HepG2 (cell line): Measurements from ENCODE around the gene OR52I1. TPM values are rescaled to one million over a fixed set of nuclear protein-coding genes. Genes with fewer than 3 reads are reported as not detected.

Source experiments
- ATAC-seq: fragments of 200-7000 bp; cut with Tn5 transposase; 3 replicates; pipeline ENCODE4 v1.9.1; 2020; ENCODE audit warnings: mild to moderate bottlenecking, moderate library complexity
- BruUV-seq: library from RNA; stranded (reverse); fragments of 400-500 nt; replicated peaks from 2 replicates; lab custom pipeline; 2021; lab: Mats Ljungman, UMichigan
- CTCF ChIA-PET: fragments of 300-600 bp; formaldehyde crosslinking; extraction: SDS; loops from one replicate; lab custom pipeline; 2021; ENCODE audit warnings: low total read pairs, inconsistent platforms, low intra/inter-chr PET ratio; lab: Yijun Ruan, JAX
- POLR2A ChIA-PET: fragments of 350-600 bp; sonication (Branson Sonifier 250); formaldehyde crosslinking; loops from one replicate; lab custom pipeline; 2020; ENCODE audit warnings: antibody characterized with exemption, inconsistent platforms; lab: Yijun Ruan, JAX
- DNase-seq: peaks from one replicate; pipeline ENCODE4 v3.0.0-alpha.2; 2015; ENCODE audit warnings: low spot score
- FAIRE-seq: peaks from 3 replicates; lab custom pipeline; 2011; peaks lifted over from hg19 to GRCh38; lab: Jason Lieb, UNC
- H2AFZ ChIP-seq: one replicate; pipeline ENCODE4 v1.6.1; 2011; ENCODE audit warnings: low read length, inconsistent platforms
- H3K27ac ChIP-seq: fragments of 300-600 bp; 3 replicates; pipeline ENCODE4 v1.8.0; 2011; ENCODE audit warnings: mixed run types, mild to moderate bottlenecking, mixed read lengths, low read length, inconsistent platforms; ENCODE audit not compliant: insufficient read depth; ENCODE audit errors: extremely low read length
- H3K27me3 ChIP-seq, 2 experiments: fragments of 200-600 bp in 1 of 2; 2 replicates in 1 of 2; 3 replicates in 1 of 2; pipeline versions ENCODE4 v1.6.0 to v1.8.0; 2011; ENCODE audit warnings: low read length in 2 of 2, mild to moderate bottlenecking in 2 of 2, moderate library complexity in 2 of 2, inconsistent platforms in 1 of 2; ENCODE audit not compliant: insufficient read depth in 2 of 2, control insufficient read depth in 1 of 2
- H3K36me3 ChIP-seq, 2 experiments: fragments of 200-600 bp in 1 of 2; replicated peaks in 1 of 2; 2 replicates in 1 of 2; 3 replicates in 1 of 2; pipeline versions ENCODE4 v1.5.1 to v1.8.0; 2011; ENCODE audit warnings: low read length in 2 of 2, inconsistent platforms in 1 of 2; ENCODE audit not compliant: insufficient read depth in 2 of 2, control insufficient read depth in 1 of 2
- H3K4me1 ChIP-seq: 2 replicates; pipeline ENCODE4 v1.5.1; 2012; ENCODE audit warnings: low read length, inconsistent platforms; ENCODE audit not compliant: insufficient read depth
- H3K4me2 ChIP-seq: 2 replicates; pipeline ENCODE4 v1.6.0; 2011; ENCODE audit warnings: low read depth, low read length, inconsistent platforms
- H3K4me3 ChIP-seq, 3 experiments: fragments of 200-600 bp in 1 of 3; sonication (generic), shearing (Covaris generic) in 1 of 3; replicated peaks in 1 of 3; 2 replicates each; pipeline ENCODE4 v1.5.1; 2011 to 2016; ENCODE audit warnings: low read length in 3 of 3, inconsistent platforms in 2 of 3, low read depth in 2 of 3, mild to moderate bottlenecking in 2 of 3, control low read depth in 1 of 3, mixed read lengths in 1 of 3; ENCODE audit not compliant: insufficient read depth in 1 of 3
- H3K79me2 ChIP-seq: one replicate; pipeline ENCODE4 v1.6.1; 2011; ENCODE audit warnings: low read length, inconsistent platforms; ENCODE audit not compliant: insufficient read depth
- H3K9ac ChIP-seq: 2 replicates; pipeline ENCODE4 v1.6.0; 2011; ENCODE audit warnings: mild to moderate bottlenecking, low read depth, low read length, inconsistent platforms; ENCODE audit not compliant: insufficient read depth
- H3K9me3 ChIP-seq: 2 replicates; pipeline ENCODE4 v1.5.1; 2012; ENCODE audit warnings: mild to moderate bottlenecking, low read length
- H4K20me1 ChIP-seq: 2 replicates; pipeline ENCODE4 v1.6.0; 2011; ENCODE audit warnings: inconsistent platforms, mild to moderate bottlenecking, low read length, moderate library complexity; ENCODE audit not compliant: insufficient read depth
- NFIB ChIP-seq: sonication (generic); formaldehyde crosslinking; IDR thresholded peaks from 2 replicates; pipeline ENCODE4 v1.9.0; 2021; ENCODE audit warnings: missing genetic modification reagents, mild to moderate bottlenecking, borderline replicate concordance
- ZFAT ChIP-seq: sonication (generic); formaldehyde crosslinking; conservative IDR thresholded peaks from 2 replicates; pipeline ENCODE4 v1.8.1; 2023; ENCODE audit warnings: missing genetic modification reagents, inconsistent platforms
- ZFYVE20 ChIP-seq: sonication (generic); formaldehyde crosslinking; IDR thresholded peaks from 2 replicates; pipeline ENCODE4 v1.8.0; 2023; ENCODE audit warnings: low read depth, mild to moderate bottlenecking, moderate library complexity, missing genetic modification reagents, borderline replicate concordance
- ZNF337 ChIP-seq: sonication (generic); formaldehyde crosslinking; IDR thresholded peaks from 2 replicates; pipeline ENCODE4 v1.5.1; 2020; ENCODE audit warnings: missing genetic modification reagents, low read depth, mild to moderate bottlenecking, borderline replicate concordance
- ZNF446 ChIP-seq: sonication (generic); formaldehyde crosslinking; IDR thresholded peaks from 2 replicates; pipeline ENCODE4 v1.5.0; 2020; ENCODE audit warnings: mild to moderate bottlenecking, missing genetic modification reagents
- ZNF670 ChIP-seq: sonication (generic); formaldehyde crosslinking; IDR thresholded peaks from 2 replicates; pipeline ENCODE4 v1.8.0; 2022; ENCODE audit warnings: mild to moderate bottlenecking, missing genetic modification reagents, borderline replicate concordance
- ZSCAN20 ChIP-seq: sonication (generic); formaldehyde crosslinking; IDR thresholded peaks from 2 replicates; pipeline ENCODE4 v1.4.0; 2020; ENCODE audit warnings: missing genetic modification reagents, mild to moderate bottlenecking, borderline replicate concordance
- WGBS: methylation state at CpG from one replicate; pipeline ENCODE4 v1.1.6; 2017; ENCODE audit warnings: low lambda C conversion rate; 5-methylcytosine and 5-hydroxymethylcytosine counted together
- in situ Hi-C: cut with HindIII; loops from 2 replicates; pipeline ENCODE4 v1.10.0; 2017; ENCODE audit warnings: low pct_unique_long_range_greater_than_20kb; ENCODE audit not compliant: extremely low pct_ligation_motif_present
- intact Hi-C: fragments of 100-400 bp; cut with micrococcal nuclease; formaldehyde crosslinking; loops from one replicate; pipeline ENCODE4 v1.10.0; 2022; ENCODE audit not compliant: unreplicated experiment
- polyA plus RNA-seq, 8 experiments: library from polyadenylated mRNA; depleted of rRNA in 3 of 8; stranded (reverse) in 7 of 8; unstranded in 1 of 8; fragments of >200 nt; fragmentation: Illumina TruSeq in 4 of 8; extraction: Trizol in 4 of 8; gene quantifications; 2 replicates each; pipeline versions ENCODE4 v1.2.1 to v1.2.3, GENCODE V29; 2011 to 2016; ENCODE audit warnings: low read depth in 4 of 8, missing spikeins in 1 of 8, mixed read lengths in 1 of 8; ENCODE audit not compliant: insufficient read depth in 1 of 8
- total RNA-seq, 5 experiments: library from RNA; depleted of rRNA; stranded (reverse); fragments of >200 nt; fragmentation: Illumina TruSeq; extraction: Trizol; gene quantifications; 2 replicates each; pipeline ENCODE4 v1.2.3, GENCODE V29; 2016; ENCODE audit warnings: low read depth in 1 of 5
- TF ChIP-seq, protein P1 (sequence below): IDR thresholded peaks from 2 replicates; pipeline ENCODE4 v1.6.1; 2018; ENCODE audit warnings: missing genetic modification reagents
- TF ChIP-seq, protein P2 (sequence below): sonication (generic); formaldehyde crosslinking; IDR thresholded peaks from 2 replicates; pipeline ENCODE4 v1.5.1; 2020; ENCODE audit warnings: missing genetic modification reagents, mild to moderate bottlenecking, borderline replicate concordance
- TF ChIP-seq, protein P3 (sequence below): sonication (generic); formaldehyde crosslinking; IDR thresholded peaks from 2 replicates; pipeline ENCODE4 v1.4.0; 2020; ENCODE audit warnings: missing genetic modification reagents
- TF ChIP-seq, protein P4 (sequence below): sonication (generic); formaldehyde crosslinking; IDR thresholded peaks from 2 replicates; pipeline ENCODE4 v1.5.0; 2020; ENCODE audit warnings: mild to moderate bottlenecking, missing genetic modification reagents, borderline replicate concordance

The OR52I1 gene
- total and polyA plus RNA-seq, 2 of the 13 experiments (the other 11 are each of a cell fraction or from before 2014, with no cell fraction given): not detected

DNA sequence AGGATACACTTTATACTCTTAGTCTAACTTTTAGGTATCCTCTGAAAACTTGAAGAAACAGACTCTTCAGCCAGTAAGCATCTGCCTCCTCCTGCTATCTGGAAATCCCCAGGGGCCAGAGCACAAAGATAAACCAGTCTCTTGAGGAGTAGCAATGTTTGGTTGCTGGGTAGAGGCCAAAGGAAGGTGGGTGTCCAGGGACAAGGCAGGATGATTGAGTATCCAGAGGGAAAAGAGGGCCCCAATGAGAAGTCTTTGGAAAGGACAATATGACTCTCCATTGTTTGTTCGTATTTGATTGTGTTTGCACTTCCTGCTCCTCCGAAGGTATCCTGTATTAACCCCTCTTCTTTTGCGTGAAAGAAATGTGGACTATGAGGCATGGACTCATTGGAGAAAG is 4.8 kb upstream of the OR52I1 start:
- Histone ChIP-seq H2AFZ (no peak overlapping the region), H3K27me3 (no peaks in the 10 kb centered on the region), H4K20me1 (no peaks in the 10 kb centered on the region), H3K4me3 (no peak overlapping the region), H3K79me2 (no peaks in the 10 kb centered on the region), H3K36me3 (no peaks in the 10 kb centered on the region), H3K4me1 (no peaks in the 10 kb centered on the region), H3K27ac (no peak overlapping the region), H3K9ac (no peak overlapping the region), H3K4me2 (no peak overlapping the region), H3K9me3 (no peaks in the 10 kb centered on the region)
- POLR2A ChIA-PET: no interaction called here
- in situ Hi-C loops: no loop called here
- no peak for ATAC-seq
- 2% methylated on average over 3 of the region's 3 CpGs for WGBS
- BruUV-seq: no TSS peak
- intact Hi-C loops: no loop called here
- no peak for FAIRE-seq
- CTCF ChIA-PET: no interaction called here
- no peak for DNase-seq
- TF ChIP-seq, protein P1, sequence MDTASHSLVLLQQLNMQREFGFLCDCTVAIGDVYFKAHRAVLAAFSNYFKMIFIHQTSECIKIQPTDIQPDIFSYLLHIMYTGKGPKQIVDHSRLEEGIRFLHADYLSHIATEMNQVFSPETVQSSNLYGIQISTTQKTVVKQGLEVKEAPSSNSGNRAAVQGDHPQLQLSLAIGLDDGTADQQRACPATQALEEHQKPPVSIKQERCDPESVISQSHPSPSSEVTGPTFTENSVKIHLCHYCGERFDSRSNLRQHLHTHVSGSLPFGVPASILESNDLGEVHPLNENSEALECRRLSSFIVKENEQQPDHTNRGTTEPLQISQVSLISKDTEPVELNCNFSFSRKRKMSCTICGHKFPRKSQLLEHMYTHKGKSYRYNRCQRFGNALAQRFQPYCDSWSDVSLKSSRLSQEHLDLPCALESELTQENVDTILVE (CRISPR knock-in tag): no peak
- TF ChIP-seq, protein P2, sequence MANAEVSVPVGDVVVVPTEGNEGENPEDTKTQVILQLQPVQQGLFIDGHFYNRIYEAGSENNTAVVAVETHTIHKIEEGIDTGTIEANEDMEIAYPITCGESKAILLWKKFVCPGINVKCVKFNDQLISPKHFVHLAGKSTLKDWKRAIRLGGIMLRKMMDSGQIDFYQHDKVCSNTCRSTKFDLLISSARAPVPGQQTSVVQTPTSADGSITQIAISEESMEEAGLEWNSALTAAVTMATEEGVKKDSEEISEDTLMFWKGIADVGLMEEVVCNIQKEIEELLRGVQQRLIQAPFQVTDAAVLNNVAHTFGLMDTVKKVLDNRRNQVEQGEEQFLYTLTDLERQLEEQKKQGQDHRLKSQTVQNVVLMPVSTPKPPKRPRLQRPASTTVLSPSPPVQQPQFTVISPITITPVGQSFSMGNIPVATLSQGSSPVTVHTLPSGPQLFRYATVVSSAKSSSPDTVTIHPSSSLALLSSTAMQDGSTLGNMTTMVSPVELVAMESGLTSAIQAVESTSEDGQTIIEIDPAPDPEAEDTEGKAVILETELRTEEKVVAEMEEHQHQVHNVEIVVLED (CRISPR knock-in tag): no peak
- no peak for TF ChIP-seq ZNF337 (CRISPR knock-in tag)
- TF ChIP-seq ZNF446 (CRISPR knock-in tag): no peak
- no peak for TF ChIP-seq ZSCAN20 (CRISPR knock-in tag)
- no peak for TF ChIP-seq ZFAT (CRISPR knock-in tag)
- TF ChIP-seq, protein P3, sequence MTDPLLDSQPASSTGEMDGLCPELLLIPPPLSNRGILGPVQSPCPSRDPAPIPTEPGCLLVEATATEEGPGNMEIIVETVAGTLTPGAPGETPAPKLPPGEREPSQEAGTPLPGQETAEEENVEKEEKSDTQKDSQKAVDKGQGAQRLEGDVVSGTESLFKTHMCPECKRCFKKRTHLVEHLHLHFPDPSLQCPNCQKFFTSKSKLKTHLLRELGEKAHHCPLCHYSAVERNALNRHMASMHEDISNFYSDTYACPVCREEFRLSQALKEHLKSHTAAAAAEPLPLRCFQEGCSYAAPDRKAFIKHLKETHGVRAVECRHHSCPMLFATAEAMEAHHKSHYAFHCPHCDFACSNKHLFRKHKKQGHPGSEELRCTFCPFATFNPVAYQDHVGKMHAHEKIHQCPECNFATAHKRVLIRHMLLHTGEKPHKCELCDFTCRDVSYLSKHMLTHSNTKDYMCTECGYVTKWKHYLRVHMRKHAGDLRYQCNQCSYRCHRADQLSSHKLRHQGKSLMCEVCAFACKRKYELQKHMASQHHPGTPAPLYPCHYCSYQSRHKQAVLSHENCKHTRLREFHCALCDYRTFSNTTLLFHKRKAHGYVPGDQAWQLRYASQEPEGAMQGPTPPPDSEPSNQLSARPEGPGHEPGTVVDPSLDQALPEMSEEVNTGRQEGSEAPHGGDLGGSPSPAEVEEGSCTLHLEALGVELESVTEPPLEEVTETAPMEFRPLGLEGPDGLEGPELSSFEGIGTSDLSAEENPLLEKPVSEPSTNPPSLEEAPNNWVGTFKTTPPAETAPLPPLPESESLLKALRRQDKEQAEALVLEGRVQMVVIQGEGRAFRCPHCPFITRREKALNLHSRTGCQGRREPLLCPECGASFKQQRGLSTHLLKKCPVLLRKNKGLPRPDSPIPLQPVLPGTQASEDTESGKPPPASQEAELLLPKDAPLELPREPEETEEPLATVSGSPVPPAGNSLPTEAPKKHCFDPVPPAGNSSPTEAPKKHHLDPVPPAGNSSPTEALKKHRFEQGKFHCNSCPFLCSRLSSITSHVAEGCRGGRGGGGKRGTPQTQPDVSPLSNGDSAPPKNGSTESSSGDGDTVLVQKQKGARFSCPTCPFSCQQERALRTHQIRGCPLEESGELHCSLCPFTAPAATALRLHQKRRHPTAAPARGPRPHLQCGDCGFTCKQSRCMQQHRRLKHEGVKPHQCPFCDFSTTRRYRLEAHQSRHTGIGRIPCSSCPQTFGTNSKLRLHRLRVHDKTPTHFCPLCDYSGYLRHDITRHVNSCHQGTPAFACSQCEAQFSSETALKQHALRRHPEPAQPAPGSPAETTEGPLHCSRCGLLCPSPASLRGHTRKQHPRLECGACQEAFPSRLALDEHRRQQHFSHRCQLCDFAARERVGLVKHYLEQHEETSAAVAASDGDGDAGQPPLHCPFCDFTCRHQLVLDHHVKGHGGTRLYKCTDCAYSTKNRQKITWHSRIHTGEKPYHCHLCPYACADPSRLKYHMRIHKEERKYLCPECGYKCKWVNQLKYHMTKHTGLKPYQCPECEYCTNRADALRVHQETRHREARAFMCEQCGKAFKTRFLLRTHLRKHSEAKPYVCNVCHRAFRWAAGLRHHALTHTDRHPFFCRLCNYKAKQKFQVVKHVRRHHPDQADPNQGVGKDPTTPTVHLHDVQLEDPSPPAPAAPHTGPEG (CRISPR knock-in tag): no peak
- TF ChIP-seq NFIB (CRISPR knock-in tag): no peak
- TF ChIP-seq, protein P4, sequence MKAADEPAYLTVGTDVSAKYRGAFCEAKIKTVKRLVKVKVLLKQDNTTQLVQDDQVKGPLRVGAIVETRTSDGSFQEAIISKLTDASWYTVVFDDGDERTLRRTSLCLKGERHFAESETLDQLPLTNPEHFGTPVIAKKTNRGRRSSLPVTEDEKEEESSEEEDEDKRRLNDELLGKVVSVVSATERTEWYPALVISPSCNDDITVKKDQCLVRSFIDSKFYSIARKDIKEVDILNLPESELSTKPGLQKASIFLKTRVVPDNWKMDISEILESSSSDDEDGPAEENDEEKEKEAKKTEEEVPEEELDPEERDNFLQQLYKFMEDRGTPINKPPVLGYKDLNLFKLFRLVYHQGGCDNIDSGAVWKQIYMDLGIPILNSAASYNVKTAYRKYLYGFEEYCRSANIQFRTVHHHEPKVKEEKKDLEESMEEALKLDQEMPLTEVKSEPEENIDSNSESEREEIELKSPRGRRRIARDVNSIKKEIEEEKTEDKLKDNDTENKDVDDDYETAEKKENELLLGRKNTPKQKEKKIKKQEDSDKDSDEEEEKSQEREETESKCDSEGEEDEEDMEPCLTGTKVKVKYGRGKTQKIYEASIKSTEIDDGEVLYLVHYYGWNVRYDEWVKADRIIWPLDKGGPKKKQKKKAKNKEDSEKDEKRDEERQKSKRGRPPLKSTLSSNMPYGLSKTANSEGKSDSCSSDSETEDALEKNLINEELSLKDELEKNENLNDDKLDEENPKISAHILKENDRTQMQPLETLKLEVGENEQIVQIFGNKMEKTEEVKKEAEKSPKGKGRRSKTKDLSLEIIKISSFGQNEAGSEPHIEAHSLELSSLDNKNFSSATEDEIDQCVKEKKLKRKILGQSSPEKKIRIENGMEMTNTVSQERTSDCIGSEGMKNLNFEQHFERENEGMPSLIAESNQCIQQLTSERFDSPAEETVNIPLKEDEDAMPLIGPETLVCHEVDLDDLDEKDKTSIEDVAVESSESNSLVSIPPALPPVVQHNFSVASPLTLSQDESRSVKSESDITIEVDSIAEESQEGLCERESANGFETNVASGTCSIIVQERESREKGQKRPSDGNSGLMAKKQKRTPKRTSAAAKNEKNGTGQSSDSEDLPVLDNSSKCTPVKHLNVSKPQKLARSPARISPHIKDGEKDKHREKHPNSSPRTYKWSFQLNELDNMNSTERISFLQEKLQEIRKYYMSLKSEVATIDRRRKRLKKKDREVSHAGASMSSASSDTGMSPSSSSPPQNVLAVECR (CRISPR knock-in tag): no peak
- no peak for TF ChIP-seq ZNF670 (CRISPR knock-in tag)
- no peak for TF ChIP-seq ZFYVE20 (CRISPR knock-in tag)
